Kidney glomerular epithelial cell (primary cell): Measurements from ENCODE around the gene NCAPD2.
"Not testable (repeated sequence)": the region's sequence is repeated elsewhere in the genome, so short reads cannot be mapped to it uniquely, and the experiment has no call there.

Experiments
- DNase-seq: peaks from one replicate; lab custom pipeline; 2025; lab: John Stamatoyannopoulos, UW

The NCAPD2 gene

DNA sequence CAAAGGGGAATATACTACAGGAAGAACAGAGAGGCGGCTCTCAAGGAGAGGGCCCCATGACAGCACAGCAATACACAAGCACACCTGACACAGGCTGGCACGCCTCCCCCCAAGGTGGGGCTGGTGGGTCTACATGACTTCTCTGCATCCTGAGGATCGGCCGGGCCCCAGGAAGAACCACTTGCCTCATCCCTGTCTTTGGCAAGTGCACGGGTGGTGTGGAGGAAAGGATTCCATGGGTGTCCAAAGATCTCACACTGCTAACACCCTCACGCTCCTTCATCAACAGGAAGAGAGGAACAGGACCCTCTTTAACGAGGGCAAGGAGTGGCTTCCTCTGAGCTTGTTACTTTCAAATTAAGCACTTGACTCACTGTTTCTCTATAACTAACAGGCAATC lies 30.7 kb upstream of the NCAPD2 start:
- DNase-seq: no peak

DNA sequence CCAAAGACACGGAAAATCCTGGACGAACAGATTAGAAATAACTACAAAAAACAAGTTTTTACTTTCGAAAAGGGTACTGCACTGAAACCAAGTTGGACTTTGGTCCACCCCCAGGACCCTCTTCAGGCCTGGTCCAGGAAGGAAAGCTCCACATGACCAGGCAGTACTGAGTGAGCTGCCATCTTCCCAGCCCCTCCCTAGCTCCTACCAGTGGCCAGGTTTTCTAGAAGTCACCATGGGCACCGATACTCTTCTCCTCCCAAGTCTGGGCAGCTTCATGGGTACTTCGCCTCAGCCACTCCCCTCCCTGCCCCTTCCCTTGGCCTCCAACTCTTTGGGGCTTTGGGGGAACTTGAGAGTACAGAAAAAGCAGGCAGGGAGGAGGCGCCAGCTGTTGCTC lies 30.0 kb upstream of the NCAPD2 start:
- no peak for DNase-seq

DNA sequence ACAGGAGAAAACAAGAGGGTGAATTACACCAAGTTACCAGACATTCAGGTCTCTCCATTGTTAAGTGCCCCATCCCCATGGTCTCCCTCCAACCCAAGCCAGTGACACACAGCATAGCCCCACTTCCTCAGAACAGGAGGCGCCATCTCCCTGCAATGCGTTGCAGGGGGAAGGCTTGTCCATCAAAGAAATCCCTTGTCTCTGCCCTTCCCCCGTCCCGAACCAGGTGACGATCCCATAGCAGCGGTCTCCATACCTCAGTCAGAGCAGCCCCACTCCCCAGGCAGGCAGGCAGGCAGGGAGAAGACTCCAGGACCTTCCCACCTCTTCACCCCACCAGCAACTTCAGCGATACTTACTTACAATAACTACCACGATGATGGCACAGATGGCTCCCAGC lies 29.4 kb upstream of the NCAPD2 start:
- no peak for DNase-seq

DNA sequence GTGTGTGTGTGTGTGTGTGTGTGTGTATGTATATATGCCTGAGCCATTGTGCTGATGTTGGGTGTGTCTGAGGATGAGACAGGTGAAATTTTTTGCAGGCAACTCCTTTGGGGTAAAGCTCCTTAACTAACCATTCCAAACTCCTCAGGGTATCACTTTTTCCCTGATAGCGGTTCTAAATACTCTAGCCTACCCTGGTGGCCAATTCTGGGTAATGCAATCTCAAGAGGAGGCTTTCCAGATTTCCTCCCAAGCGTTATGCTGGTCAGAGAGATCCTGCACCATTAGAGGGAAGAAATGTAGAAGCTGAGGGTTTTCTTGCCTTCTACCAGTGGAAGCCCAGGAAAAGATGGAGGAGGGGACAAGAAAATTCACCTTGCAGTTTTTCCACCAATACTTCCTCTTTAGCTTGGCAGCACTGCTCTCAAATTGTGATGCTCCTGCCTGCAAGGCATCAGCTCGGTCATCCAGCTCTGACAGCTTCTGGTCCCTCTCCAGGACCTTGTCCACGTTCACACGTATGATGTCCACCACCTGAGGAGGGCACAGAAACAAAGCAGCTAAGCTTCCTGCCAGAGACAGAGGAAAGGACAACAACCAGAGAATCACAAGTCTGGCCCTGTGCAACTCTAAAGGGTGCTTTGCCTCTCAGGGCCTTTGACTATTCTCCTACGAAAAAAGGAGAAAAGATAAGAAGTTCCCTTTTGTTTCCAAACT lies 28.3 kb upstream of the NCAPD2 start:
- DNase-seq: peak; percentile 45

DNA sequence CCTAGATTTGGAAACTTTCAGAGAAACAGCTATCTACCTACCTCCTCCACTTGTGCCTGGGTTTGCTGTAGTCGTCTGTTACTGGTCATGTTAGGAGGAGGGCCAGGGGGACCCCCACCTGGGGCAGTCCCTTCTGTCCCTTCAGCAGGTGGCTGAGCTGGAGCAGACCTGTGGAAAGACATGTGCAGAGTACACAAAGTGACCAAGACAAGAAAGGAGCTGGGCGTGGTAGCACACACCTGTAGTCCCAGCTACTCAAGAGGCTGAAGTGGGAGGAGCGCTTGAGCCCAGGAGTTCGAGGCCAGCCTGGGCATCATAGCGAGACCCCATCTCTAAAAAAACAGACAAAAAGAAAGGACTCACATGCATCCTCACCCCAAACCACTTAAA lies 27.7 kb upstream of the NCAPD2 start:
- DNase-seq: no peak

DNA sequence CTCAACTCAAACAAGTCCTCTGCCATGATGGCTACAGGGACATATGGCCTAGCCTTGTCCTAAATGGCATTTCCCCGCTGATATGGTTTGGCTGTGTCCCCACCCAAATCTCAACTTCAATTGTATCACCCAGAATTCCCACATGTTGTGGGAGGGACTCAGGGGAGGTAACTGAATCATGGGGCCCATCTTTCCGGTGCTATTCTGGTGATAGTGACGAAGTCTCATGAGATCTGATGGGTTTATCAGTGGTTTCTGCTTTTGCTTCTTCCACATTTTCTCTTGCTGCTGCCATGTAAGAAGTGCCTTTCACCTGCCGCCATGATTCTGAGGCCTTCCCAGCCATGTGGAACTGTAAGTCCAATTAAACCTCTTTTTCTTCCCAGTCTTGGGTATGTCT lies 27.2 kb upstream of the NCAPD2 start:
- DNase-seq: not testable (repeated sequence)

DNA sequence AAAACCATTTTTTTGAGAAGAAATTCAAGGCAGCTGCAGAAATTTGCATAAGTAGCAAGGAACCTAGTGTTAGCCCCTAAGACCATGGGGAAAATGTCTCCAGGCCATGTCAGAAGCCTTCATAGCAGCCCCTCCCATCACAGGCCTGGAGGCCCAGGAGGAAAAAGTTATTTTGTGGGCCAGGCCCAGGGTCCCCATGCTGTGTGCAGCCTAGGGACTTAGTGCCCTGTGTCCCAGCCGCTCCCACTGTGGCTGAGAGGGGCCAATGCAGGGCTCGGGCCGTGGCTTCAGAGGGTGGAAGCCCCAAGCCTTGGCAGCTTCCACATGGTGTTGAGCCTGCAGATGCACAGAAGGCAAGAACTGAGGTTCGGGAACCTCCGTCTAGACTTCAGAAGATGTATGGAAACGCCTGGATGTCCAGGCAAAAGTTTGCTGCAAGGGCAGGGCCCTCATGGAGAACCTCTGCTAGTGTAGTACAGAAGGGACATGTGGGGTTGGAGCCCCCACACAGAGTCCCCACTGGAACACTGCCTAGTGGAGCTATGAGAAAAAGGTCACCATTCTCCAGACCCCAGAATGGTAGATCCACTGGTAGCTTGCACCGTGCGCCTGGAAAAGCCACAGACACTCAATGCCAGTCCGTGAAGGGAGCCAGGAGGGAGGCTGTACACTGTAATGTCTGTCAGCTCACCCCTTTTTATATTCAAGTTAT lies 26.2 kb upstream of the NCAPD2 start:
- DNase-seq: not testable (repeated sequence)

DNA sequence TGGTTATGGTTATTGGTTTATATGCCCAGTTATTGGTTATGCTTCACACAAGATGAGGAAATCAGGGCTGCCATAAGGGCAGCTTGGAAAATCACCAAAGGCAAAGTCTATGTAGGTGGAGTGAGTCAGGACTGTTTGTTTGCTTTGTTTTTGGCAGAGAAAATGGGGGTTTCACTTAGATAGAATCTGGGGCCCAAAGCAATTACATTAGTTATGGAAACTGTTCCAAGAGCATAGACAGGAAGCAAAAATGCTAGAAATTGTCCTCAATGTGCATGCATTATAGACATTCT lies 25.7 kb upstream of the NCAPD2 start:
- DNase-seq: no peak

DNA sequence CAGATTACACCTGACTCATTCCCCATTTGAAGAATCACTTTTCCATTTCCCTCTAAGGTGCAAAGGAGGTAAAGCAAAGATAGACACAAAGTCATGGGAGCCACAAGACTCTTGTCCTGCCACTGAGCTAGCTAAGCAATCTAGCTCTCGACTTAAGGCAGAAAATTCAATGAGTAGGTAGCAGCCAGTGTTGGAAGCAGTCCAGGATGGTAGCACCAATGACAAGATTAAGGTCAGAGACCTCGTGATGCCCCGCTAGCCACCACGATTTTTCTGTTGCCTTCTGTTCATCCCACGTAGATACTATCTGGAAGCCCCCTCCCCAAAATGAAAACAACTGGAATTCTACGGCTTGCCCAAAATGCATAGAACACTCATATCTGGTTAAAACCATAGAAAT lies 24.8 kb upstream of the NCAPD2 start:
- DNase-seq: no peak

DNA sequence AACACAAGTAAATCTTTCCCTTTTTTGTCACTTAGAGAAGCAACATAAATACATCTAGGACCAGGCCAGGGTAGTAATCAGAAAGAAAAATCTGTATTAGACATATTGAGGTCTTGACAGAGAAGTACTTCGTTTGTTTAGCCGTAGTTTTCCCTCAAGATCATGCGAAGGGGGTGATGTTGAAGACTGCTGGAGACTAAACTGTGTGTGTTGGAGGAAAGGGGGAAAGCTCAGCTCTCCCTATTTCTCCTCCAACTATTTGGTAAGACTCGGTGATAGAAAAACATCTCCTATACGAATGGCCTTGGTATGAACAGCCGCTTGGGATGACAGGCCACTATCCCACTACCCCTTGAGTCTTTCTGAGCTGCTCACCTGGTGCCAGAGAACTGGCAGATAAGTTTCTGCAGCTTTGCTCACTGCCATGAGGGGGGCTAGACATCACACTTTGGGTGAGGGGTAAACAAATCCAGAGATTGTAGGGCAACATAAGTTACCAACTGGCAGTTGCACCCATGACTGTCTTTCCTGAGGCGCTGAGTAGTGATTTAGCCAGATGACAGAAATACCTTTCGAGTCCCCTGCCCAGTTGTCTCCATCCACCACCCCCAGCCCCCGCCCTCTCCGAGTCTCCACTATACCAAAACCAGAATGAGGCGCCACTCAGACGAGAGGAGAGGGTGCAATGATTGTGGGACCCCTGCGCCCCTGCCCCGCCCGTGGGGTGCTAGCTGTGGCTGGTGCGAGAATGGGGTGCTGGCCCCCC lies 24.1 kb upstream of the NCAPD2 start:
- no peak for DNase-seq

DNA sequence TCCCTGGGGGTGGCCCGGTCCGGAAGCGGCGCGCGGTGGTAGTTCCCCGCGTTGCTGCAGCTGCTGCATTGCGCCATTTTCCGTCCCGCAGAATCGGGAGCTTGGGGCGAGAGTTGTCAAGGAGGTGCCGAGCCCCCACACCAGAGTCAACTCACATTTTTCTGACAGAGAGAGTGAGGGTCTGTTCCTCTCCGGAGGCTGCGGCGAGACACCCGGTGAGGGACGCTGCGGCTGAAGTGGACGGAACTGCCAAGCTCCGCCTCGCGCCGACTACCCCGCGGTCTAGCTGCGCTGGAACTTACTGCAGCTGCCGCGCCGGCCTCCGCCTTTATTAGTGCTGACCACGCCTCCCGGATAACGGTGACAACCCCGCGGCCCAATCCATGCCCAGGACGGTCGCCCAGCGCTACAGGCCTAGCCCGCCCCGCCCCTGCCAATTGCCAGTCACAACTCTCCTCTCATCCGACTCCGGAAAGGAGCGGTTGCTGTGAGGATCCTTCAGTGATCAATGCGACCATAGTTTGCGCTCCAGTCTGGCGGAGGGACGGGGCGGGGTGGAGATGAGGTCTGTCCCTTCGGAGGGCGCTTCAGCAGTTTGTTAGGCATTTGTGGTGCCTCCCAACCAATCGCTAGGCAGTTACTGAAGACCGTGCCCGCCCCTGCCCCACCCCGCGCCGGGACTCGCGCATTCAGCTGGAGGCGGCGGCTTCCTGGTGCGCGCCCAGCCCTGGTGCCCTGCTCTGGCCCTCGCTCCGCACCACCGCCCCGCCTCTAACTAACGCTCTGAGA lies 23.3 kb upstream of the NCAPD2 start, which contains the start of gene VAMP1:
VAMP1 (minus strand) TSS at position 303 of the 789 bp plus-strand sequence; CDS start at position 157, 146 bp downstream.
- DNase-seq: peak; percentile 96

DNA sequence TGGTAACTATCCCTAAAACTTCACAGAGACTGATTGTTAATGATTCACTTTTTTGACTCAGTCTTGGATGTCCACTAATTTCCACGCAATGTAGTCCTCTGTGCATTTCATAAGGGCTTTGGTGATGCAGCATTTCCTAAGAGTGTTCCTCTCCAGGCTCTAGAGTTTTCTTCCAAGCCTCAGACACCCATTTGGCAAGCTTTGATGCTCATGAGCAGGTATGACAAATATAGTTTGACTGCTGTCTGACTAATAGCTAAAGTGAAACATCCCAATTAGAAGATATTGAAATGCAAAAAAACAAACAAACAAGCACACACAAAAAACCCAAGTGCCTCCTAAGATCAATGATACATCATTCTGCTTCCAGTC lies 21.9 kb upstream of the NCAPD2 start:
- DNase-seq: peak; percentile 14

DNA sequence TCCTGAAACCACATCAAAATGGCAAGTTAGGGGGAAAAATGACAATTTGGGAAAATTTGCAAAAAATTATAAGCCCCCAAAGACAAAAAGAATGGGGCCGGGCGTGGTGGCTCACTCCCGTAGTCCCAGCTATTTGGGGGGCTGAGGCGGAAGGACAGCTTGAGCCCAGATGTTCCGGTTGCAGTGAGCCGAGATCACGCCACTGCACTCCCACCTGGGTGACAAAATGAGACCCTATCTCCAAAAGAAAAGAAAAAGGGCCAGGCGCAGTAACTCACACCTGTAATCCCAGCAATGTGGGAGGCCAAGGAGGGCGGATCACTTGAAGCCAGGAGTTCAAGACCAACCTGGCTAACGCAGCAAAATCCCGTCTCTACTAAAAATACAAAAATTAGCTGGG lies 21.4 kb upstream of the NCAPD2 start:
- no peak for DNase-seq

DNA sequence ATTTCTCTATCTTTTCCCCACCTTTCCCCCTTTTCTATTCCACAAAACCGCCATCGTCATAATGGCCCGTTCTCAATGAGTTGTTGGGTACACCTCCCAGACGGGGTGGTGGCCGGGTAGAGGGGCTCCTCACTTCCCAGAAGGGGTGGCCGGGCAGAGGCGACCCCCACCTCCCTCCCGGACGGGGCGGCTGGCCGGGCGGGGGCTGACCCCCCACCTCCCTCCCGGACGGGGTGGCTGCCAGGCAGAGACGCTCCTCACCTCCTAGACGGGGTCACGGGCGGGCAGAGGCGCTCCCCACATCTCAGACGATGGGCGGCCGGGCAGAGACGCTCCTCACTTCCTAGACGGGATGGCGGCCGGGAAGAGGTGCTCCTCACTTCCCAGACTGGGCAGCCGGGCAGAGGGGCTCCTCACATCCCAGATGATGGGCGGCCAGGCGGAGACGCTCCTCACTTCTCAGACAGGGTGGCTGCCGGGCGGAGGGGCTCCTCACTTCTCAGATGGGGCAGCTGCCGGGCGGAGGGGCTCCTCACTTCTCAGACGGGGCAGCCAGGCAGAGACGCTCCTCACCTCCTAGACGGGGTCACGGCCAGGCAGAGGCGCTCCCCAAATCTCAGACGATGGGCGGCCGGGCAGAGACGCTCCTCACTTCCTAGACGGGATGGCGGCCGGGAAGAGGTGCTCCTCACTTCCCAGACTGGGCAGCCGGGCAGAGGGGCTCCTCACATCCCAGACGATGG lies 18.5 kb upstream of the NCAPD2 start:
- DNase-seq: not testable (repeated sequence)

DNA sequence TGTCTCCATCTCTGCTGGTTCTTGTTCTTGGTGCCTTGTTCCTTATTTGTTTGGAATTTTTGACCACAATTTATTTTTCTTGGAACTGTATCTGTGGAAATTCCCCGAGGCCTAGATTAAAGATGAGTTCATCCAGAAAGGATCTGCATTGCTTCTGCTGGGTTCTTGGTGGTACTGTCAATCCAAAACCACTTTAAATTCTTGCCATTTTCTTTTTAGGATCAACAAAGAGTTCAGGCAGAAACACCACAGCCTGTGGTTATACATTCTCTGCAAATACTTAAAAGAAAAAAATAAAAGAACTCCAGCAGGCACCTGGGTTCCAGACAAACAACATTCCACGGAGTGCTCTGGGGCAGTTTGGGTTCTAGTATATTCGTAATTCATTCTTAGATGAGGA lies 17.4 kb upstream of the NCAPD2 start:
- peak; percentile 73 for DNase-seq

DNA sequence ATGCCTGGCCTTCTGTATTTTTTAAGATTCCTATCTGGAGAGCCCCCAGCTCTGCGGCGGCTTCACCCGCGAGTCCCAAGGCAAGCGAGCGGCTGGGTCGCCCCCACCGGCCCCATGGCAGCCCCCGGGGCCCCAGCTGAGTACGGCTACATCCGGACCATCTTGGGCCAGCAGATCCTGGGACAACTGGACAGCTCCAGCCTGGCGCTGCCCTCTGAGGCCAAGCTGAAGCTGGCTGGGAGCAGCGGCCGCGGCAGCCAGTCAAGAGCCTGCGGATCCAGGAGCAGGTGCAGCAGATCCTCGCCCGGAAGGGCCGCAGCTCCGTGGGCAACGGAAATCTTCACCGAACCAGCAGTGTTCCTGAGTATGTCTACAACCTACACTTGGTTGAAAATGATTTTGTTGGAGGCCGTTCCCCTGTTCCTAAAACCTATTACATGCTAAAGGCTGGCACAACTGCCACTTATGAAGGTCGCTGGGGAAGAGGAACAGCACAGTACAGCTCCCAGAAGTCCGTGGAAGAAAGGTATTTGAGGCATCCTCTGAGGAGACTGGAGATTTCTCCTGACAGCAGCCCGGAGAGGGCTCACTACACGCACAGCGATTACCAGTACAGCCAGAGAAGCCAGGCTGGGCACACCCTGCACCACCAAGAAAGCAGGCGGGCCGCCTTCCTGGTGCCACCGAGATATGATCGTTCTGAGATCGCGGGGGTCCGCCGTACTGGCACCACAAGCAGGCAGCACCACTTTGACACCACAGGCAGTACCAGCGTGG lies 16.1 kb upstream of the NCAPD2 start:
- DNase-seq: not testable (repeated sequence)

DNA sequence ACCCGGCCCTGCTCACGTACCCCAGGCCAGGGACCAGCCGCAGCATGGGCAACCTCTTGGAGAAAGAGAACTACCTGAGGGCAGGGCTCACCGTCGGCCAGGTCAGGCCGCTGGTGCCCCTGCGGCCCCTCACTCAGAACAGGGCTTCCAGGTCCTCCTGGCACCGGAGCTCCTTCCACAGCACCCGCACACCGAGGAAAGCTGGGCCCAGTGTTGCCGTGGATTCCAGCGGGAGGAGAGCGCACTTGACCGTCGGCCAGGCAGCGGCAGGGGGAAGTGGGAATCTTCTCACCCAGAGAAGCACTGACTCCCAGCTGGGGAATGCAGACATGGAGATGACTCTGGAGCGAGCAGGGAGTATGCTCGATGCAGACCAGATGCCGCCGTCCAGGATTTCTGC lies 15.5 kb upstream of the NCAPD2 start:
- no peak for DNase-seq

DNA sequence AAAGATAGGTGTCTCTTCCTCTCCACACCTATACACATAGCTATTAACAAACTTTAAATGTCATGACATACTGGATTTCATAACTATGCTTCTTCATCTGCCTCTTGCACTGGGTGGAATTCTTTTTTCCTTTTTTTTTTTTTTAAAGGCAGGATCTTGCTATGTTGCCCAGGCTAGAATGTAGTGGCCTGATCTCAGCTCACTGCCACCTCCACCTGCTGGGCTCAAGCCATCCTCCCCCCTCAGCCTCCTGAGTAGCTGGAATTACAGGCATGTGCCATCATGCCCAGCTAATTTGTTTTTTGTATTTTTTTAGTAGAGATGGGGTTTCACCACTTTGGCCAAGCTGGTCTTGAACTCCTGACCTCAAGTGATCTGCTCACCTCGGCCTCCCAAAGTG lies 5.7 kb upstream of the NCAPD2 start:
- DNase-seq: no peak

DNA sequence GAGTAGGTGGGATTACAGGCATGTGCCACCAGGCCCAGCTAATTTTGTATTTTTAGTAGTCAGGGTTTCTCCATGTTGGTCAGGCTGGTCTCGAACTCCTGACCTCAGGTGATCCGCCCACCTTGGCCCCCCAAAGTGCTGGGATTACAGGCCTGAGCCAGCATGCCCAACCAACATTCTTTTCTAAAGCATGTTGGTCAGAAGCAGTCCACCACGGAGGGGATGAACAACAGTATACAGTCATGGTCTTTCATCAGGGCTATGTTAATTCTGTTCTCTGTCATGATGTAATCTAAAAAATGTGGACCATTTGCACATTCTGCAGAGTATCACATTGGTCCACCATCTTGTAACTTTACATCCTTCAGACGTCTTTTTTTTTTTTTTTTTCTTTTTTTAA lies 4.5 kb upstream of the NCAPD2 start:
- no peak for DNase-seq

DNA sequence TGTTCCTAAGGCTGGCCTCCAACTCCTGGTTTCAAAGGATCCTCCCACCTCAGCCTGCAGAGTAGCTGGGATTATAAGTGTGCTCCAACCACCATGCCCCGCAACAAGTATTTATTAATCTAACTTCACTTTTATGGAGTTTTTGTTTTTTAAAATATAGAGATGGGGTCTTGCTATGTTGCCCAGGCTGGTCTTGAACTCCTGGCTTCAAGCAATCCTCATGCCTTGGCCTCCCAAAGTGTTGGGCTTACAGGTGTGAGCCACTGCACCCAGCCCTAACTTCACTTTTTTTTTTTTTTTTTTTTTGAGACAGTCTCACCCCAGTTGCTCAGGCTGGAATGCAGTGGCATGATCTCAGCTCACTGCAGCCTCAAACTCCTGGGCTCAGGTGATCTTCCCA lies 3.2 kb upstream of the NCAPD2 start:
- DNase-seq: not testable (repeated sequence)
